Heart left ventricle (tissue), 13 donors: ENCODE measurements around the gene FAM25A.

Experiments
- CTCF ChIP-seq, 12 donors: fragments of 200-600 bp; sonication (generic) in 4 of 12; IDR thresholded peaks; one replicate each; pipeline versions ENCODE4 v1.5.0 to v1.8.0; 2018 to 2022; ENCODE audit warnings: antibody characterized with exemption in 12 of 12, mild to moderate bottlenecking in 5 of 12
- POLR2A ChIP-seq, 2 donors: fragments of 450-650 bp; IDR thresholded peaks; one replicate each; pipeline ENCODE4 v1.6.1; 2017; ENCODE audit warnings: antibody characterized with exemption in 2 of 2, mild to moderate bottlenecking in 2 of 2, moderate library complexity in 2 of 2
- donor health status: ischemic (EF 13 %, LVEDD 7.1; RV severe dilation, severe dysfunction).
- donor health status: DM: no; HTN: yes; CAD: no.
- donor health status: DM: no; HTN: no; CAD: no.
- donor health status: ischemic (EF 25% LVEDD 6.9; RV normal size, moderate dysfunction).
- donor health status: ischemic (EF 25% LVEDD 5.7; RV mildly dilated, moderate dysfunction).
- donor health status: ischemic (EF 35%, LVEDD 5.7; RV mildly dilated, moderate dysfunction).
- donor health status: nonischemic (EF 11% LVEDD 7.7; RV severe dilation, severe dysfunction).
- donor health status: DM: yes; HTN: yes; CAD: no.
- donor health status: PGD.
- donor health status: ischemic (EF 29% LVEDD 5.4; RV normal size, mild dysfunction).
- donor health status: nonischemic (EF 23%, LVEDD 6.1; RV moderate dilation, normal function).

DNA sequence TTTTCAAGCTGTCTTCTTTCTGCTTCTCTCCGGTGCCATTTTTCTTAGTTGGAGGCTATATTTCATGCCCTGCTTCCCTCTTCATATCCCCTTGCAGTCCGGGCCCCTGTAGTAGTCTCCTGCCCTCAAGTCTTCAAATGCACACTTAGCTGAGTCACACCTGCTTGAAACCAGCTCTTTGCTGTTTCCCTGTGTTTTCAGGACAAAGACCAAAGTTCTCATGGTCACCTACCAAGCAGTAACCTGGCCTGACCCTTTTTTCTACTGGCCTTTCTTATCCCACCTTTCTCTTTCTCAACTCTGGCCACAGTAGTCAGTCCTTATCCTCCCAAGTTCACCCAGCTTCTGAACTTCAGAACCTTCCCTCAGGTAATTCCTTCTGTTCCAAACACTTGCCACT is 46.1 kb downstream of the FAM25A start:
- no peak for TF ChIP-seq CTCF (IDR thresholded peaks at IDR 0.05)
- no peak for TF ChIP-seq POLR2A (IDR thresholded peaks at IDR 0.05)
